GM18517 (cell line): ENCODE data around the gene BRAF.
"Not testable (repeated sequence)": the region's sequence is repeated elsewhere in the genome, so short reads cannot be mapped to it uniquely, and the experiment has no call there.

Experiments
- ATAC-seq: cut with Tn5 transposase; IDR thresholded peaks from one replicate; pipeline ENCODE4 v1.9.1; 2021; ENCODE audit warnings: mild to moderate bottlenecking, moderate library complexity; ENCODE audit not compliant: unreplicated experiment

The BRAF gene

GRCh38 chr7:140685407-140686087 is 239.2 kb downstream of the BRAF start:
- no peak for ATAC-seq

- ATAC-seq: no peak
Measured at GRCh38 chr7:140684066-140684950, 240.4 kb downstream of the BRAF start.

- ATAC-seq: no peak
Measured at GRCh38 chr7:140683657-140684056, 241.1 kb downstream of the BRAF start.

- ATAC-seq: no peak
Measured at GRCh38 chr7:140681766-140682165, 243.0 kb downstream of the BRAF start.

GRCh38 chr7:140680886-140681285 is 243.8 kb downstream of the BRAF start:
- no peak for ATAC-seq

- no peak for ATAC-seq
Measured at GRCh38 chr7:140679186-140679585, 245.5 kb downstream of the BRAF start.

- ATAC-seq: no peak
Measured at GRCh38 chr7:140678816-140679130, 246.0 kb downstream of the BRAF start.

GRCh38 chr7:140678081-140678815 is 246.5 kb downstream of the BRAF start:
- ATAC-seq: no peak

GRCh38 chr7:140677496-140677895 is 247.2 kb downstream of the BRAF start:
- ATAC-seq: no peak

- ATAC-seq: not testable (repeated sequence)
Measured at GRCh38 chr7:140676956-140677355, 247.8 kb downstream of the BRAF start.

GRCh38 chr7:140676306-140676705 is 248.4 kb downstream of the BRAF start:
- peak; percentile 65 for ATAC-seq

GRCh38 chr7:140675726-140676125 is 249.0 kb downstream of the BRAF start:
- ATAC-seq: no peak

- ATAC-seq: no peak
Measured at GRCh38 chr7:140674899-140675701, 249.6 kb downstream of the BRAF start.

- peak; percentile 41 for ATAC-seq
Measured at GRCh38 chr7:140674356-140674800, 250.4 kb downstream of the BRAF start.

GRCh38 chr7:140673774-140674155 is 251.0 kb downstream of the BRAF start:
- no peak for ATAC-seq

GRCh38 chr7:140673063-140673773 is 251.5 kb downstream of the BRAF start:
- peak; percentile 39 for ATAC-seq

GRCh38 chr7:140672382-140673062 is 252.2 kb downstream of the BRAF start, which contains the start of gene ADCK2:
TSS of gene ADCK2 (plus strand) at chr7:140672945. CDS start at chr7:140673331, 386 bp downstream.
- ATAC-seq: peak; percentile 34

- no peak for ATAC-seq
Measured at GRCh38 chr7:140671966-140672365, 252.8 kb downstream of the BRAF start.

- ATAC-seq: no peak
Measured at GRCh38 chr7:140670343-140670935, 254.3 kb downstream of the BRAF start.
